HG02870 (cell line): ENCODE data around the gene CXCL11.
"Not testable (repeated sequence)": the region's sequence is repeated elsewhere in the genome, so short reads cannot be mapped to it uniquely, and the experiment has no call there.

Experiments used
- ATAC-seq: cut with Tn5 transposase; IDR thresholded peaks from one replicate; pipeline ENCODE4 v1.9.1; 2021; ENCODE audit warnings: mild to moderate bottlenecking, moderate library complexity; ENCODE audit not compliant: unreplicated experiment

Gene CXCL11

DNA sequence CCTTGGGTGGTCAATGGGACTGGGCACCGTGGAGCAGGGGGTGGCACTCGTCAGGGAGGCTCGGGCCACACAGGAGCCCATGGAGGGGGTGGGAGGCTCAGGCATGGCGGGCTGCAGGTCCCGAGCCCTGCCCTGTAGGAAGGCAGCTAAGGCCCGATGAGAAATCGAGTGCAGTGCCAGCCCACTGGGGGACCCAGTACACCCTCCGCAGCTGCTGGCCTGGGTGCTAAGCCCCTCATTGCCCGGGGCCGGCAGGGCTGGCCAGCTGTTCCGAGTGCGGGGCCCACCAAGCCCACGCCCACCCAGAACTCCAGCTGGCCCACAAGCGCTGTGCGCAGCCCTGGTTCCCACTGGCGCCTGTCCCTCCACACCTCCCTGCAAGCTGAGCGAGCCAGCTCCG, 7.4 kb upstream of the CXCL11 start:
- ATAC-seq, result not testable (repeated sequence)

DNA sequence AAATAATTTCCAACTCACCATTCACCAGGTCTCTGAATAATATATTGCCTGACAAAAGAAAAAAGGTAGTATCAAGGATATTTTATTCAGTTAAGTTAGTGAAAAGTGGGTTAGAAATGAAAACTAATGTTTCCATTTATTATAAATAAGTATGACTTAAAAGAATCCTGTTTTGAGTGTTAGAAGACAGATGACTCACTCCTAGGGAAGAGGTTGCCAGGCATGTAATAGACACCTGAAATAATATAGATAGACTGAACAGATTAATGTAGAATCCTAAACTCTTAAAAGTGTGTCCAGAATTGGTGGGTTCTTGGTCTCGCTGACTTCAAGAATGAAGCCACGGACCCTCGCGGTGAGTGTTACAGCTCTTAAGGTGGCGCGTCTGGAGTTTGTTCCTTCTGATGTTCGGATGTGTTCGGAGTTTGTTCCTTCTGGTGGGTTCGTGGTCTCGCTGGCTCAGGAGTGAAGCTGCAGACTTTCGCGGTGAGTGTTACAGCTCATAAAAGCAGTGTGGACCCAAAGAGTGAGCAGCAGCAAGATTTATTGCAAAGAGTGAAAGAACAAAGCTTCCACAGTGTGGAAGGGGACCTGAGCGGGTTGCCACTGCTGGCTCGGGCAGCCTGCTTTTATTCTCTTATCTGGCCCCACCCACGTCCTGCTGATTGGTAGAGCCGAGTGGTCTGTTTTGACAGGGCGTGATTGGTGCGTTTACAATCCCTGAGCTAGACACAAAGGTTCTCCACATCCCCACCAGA, 6.5 kb upstream of the CXCL11 start:
- not testable (repeated sequence) for ATAC-seq

DNA sequence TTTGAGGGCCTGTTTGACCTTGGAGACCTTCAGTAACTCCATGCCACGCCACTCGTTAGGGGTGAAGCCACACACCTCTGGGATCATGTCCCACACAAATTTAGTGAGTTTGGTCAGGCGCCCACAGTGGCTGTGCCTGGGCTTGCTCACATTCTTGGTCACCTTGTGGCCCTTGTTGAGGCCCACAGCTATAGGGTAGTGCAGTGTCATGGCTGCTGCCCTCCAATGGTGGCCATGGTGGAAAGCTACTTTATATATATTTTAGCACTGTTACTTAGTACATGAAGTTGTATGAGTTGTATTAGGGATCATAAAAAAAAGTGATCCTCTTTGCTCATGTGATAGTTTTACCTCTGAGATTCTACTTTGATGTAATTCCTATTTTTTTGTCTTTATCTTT, 985 bp upstream of the CXCL11 start:
- peak; percentile 65 for ATAC-seq

DNA sequence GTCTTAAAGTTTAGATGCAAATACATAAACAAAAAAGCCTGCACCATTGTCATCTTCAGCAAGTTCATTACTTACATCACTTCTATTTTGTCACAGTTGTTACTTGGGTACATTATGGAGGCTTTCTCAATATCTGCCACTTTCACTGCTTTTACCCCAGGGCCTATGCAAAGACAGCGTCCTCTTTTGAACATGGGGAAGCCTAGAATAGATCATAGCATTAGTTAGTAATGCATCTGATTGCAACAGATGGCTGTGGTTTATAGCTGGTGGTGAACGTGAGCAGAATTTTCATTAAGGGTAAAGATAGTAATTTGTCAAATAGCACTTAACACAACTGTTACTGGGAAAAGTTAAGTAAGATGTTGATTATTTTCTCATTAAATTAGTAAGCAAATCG, 729 bp downstream of the CXCL11 start:
- no peak for ATAC-seq

DNA sequence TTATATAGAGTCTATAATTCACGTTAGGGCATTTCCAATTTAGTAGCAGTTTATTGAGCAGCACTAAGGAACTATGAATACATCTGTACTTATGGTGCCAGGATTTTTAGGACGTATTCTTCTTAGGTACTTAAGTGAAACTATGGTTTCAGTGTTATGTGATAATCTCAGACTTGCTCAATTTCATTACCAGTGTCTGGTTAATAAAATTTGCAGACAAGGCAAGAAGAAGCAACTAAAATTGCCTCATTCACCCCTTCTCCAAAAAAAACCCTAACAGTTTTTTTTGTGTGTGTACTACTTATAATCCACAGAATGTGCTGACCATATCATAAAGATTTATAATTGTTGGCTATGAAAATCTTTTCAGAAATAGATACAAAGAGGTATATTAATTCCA, 6.6 kb downstream of the CXCL11 start:
- ATAC-seq, result no peak

DNA sequence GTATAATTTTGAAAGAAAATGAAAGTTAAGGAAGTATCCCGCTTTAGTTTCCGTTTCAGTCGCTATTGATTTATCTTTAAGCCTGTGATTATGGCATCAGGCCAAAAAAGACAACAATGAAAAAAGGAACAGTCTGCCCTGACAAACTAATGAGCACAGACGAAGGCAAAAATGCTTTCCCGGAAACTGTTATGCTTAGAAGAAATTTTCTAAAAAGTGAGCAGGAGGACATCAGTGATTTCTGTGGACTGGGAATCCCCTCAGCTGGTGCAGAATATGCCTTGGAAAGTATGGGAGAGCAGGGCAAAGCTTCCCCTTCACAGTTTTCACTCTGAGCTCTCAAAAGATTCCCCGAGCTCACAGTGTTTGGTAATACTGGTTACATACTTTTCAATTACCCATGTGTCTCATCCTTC, 7.5 kb downstream of the CXCL11 start:
- ATAC-seq, result no peak

DNA sequence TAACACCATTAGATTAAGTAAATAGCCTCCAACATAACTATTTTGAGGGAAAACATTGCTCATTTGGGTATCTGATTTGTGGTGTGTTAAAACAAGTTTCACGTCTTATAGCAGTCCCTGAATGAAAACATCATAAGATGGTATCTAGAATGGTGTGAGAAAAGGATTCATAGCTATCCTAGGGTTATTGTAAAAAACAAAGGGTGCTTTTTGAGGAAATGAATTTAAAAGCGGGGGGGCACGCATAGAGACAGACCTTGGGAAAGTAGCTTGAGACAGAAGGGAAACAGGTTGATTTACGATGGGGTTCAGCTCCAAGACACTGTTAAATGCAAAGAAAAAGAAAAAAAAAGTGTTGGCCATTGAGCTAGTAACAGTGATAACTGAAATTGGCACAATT, 11.8 kb downstream of the CXCL11 start:
- ATAC-seq, result no peak

DNA sequence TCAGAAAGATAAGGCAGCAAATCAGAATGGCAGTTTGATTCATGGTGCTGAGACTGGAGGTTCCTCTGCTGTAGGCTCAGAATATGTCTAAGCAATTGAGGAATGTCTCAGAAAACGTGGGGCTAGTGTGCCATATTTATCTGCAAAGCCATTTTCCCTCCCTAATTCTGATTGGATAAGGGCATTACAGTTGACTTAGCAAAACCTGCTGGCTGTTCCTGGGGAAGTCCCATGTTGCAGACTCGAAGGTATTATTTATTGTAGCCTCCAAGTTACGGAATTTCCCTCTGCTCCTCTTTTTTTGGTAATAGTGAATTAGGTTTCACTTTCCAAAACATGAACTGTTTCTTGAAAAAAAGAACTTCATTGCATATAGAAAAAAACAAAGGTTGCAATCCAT, 12.5 kb downstream of the CXCL11 start, which contains the start of gene CXCL10:
CXCL10 (minus strand) TSS at position 109 of the 400 bp plus-strand sequence; CDS start at position 43, 66 bp downstream.
- ATAC-seq, result no peak

DNA sequence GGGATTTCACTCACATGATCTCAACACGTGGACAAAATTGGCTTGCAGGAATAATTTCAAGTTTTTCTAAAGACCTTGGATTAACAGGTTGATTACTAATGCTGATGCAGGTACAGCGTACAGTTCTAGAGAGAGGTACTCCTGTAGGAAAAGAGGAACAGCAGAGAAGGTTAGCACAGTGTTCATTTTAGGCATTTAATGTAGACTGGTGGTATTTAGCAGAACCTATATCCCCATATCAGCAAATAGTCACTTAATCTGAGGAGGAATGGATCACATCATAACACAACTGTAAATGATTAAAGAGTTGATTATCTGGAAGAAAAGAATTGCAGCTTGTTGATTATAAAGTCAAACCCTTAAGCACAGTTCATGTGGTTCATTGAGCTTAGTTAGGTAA, 13.2 kb downstream of the CXCL11 start:
- no peak for ATAC-seq

DNA sequence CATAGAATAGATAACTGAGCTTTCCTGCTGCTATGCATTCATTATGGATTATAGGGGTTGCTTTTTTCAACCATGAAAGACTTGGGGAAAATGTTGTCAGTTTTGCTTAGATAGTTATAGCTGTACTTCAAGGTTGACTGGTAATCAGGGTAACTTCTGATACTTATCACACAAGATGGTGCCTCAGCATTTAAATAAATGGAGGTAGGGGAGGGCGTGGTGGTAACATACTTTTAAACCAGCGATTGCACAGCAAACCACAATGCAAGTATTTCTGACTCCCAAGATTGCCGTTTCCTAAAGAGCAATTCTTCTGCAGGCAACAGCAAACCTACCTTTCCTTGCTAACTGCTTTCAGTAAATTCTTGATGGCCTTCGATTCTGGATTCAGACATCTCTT, 13.8 kb downstream of the CXCL11 start:
- ATAC-seq, result no peak

DNA sequence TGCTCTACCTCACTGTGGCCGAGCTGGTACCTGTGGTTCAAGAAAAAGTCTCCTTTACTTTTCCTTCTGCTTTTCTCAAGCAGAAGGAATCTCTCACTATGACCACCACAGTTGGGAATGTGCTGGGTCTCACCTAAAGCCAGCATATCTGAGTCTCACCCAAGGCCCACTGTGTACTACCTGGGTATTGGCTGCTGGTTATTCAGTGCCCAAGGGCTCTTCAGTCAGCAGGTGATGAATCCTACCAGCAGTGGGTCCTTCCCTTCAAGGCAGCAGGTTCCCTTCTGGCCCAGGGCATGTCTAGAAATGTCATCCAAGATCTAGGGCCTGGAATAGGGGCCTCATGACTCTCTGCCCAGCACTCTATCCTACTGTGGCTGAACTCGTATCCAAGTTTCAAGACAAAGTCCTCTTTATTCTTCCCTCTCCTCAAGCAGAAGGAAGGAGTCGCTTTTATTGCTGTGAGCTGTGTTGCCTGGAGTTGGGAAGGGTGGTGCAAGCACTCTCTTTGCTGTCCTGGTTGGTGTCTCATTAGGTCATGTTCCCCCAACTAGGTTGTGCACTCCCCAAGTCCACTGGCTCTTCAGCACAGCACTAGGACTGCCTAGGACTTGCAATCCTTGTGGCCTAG, 18.7 kb downstream of the CXCL11 start:
- ATAC-seq, result no peak

DNA sequence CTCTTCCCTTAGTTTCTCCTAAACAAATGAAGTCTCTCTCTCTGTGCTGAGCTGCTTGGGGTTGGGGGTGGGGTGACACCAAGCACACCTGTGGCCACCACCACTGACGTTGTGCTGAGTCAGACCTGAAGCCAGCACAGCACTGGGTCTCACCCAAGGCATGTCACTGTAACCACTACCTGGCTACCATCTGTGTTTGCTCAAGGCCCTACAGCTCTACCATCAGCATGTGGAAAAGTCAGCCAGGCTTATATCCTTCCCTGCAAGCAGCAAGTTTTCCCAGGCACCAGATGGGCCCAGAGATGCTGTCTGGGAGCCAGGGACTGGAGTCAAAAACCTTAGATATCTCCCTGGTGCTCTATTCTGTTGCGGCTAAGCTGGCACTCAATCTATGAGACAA, 19.5 kb downstream of the CXCL11 start:
- peak; percentile 73 for ATAC-seq

DNA sequence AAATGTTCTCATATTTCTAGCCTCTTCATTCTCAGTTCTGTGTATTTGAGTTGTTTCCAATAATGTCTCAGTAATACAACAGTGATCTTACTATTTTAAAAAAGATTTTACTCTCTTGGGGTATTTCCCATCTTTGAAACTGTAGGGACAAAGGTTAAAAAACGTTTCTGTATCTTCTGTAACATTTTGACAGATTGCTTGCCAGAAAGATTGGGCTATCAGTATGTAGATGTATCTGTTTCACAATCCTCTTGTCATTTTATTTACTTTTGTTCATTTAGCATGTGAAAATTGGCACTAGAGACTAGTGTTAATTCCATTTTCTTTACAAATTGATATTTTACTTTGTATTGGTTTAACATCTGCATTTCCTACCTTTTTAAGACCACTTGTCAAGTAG, 22.3 kb downstream of the CXCL11 start:
- no peak for ATAC-seq

DNA sequence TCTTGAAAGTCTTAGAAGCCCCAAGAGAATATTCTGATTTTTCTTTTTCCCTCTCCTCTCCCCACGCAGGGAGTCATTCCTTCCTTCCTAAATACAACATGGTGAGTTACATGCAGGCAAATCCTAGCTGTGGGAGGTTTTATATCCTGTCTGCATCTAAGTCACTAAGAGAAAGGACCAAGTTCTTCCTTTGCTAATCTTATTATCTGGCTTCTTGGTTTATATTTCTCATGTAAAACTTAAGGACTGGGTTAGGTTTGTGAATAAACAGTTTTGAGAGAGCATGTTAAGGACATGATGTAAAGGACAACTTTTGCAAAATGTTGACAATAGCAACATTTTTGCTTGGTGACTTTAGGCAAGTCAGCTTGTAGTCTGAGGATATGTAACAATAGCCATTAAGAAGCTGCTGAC, 23.5 kb downstream of the CXCL11 start:
- no peak for ATAC-seq

DNA sequence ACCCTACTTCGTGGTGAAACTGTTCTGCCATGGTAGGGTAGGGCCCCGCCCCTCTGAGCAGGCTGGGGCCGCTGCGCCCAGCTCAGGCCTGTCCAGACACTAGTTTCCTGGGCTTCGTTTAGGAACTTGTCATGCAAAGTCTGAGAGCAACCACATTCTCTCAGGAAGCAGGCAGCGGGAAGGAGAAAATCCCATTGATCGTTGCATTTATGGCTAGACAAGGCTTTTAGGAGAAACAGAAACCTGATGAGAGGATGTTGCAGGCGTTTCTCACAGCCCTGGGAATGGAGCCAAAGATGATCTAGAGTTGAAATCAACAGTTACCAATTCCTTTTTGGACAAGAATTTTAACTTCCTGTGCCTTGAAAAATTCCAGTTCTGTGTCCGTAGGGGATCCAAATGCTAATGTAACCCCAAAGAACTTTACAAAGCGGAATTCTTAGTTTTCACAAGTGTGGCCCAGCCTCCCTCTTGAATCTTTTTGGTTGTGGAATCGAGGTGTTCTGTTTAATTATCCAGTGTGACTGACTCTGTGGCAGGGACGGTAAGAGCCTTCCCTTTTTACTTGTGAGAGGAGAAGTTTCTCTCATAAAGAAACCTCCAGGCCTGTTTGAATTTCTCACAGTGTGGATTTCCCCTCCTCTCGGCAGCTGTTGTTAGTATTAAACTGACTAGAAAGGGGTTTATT, 24.0 kb downstream of the CXCL11 start:
- peak; percentile 81 for ATAC-seq

DNA sequence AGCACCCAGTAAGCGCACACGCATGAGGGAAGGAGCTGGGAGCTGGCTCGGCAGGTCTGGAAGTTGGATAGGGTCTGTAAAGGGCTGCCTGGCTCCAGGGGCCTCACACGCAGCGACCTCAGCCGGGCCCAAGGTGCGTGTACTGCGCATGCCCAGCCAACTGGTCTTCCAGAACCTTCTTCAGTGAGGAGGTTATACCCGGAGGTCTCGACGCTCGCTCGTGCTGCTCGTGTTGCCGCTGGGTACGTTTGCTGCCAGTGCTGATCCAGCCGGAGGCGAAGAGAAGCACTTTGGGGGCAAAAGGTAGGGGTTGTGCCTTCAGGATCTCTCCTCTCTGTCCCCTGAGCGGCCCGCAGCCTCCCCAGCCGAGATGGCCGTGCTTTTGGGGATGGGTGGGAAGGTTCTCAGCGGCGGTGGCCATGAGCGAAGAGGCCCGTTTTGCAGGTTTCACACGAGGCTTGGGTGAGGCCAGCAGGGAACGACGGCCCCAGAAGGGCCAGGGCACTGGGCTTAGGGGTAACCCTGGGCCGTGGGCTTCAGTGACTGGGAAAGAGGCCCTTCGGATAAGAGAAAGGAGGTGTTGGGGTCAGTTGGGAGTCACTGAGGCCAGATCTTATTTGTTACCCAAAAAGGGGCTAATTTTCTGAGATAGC, 24.7 kb downstream of the CXCL11 start:
- ATAC-seq, result no peak

DNA sequence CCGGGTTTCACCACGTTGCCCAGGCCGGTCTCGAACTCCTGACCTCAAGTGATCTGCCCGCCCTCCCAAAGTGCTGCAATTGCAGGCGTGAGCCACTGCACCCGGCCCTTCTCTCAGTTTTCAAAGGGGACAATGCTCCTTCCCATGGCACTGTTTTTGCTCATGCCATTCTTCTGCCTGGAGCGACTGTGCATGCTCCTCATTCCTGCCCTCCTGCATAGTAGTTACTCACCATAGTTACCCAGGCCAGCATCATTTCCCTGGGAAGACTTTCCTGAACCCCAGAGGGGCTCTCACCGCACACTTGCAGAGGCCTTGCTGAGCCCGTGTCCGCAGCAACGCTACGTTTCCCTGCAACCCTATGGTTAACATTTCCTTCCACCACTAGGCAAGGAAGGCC, 25.3 kb downstream of the CXCL11 start:
- no peak for ATAC-seq

DNA sequence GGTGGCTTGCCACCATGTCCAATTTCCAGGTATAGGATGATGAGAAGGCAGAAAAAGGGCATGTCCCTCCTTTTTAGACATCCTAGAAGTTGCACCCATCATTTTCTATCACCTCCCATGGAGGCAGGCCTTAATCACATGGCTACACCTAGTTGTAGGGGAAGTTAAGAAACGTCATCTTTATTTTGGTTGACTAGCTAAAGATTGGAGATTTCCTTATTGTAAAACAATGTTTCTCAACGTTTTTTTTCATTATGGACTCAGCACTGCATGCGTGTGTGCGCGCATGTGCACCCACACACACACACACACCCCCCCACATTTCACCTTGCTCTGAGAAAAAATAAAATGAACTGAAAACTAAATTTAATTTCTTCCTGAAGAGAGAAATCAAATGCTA, 26.6 kb downstream of the CXCL11 start:
- ATAC-seq, result no peak

DNA sequence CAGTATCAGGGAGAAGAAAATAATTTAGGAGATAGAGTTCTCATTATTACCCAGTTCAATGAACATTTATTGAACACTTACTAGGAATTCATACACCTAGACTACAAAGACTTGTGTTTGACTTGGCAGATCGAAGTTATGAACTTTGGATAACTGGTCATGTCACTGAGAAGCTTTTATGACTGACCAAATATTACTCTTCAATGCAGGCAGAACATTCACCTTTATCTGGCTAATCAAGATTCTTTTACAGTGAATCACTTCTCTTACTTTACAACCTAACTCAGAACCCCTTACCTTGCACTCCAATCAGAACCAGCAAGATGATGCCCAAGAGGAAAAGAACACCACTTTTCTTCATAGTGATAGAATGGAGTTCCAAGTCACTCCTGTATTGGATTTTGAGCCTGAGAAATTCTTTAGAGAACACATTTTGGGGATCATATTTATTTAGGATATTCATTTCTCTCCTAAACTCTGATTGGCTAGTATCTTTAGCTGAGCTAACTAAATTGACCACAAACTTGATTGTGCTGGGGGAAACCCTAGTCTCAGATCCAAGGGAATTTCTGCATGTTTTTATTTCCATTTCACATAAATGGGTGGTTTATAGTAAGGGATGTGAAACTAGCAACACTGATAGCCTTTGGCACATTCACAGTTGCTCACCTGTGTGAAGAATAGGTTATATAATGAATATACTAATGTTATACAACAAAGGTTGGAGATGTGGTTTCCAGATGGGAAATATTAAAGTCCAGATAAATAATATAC, 28.6 kb downstream of the CXCL11 start, which contains the start of gene CXCL9:
CXCL9 (minus strand) TSS at position 421 of the 774 bp plus-strand sequence; CDS start at position 361, 60 bp downstream.
- ATAC-seq, result no peak

DNA sequence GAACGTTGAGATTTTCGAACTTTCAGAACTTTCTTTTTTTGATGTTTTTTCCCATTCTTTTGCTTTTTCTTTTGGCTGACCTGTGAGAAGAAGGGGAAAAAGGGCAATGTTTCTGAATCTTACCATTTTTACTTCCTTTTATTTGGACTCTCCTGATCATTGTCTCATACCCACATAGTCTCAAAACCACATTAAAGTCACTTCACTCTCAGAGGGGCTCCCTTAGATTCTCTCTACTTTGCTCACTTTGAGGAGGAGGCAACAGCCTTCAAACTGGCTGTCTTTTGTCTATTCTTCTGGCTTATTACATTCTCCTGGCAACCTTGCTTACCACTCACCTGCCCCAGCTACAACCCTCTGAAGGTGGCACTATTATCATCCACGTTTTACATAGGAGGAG, 32.2 kb downstream of the CXCL11 start:
- no peak for ATAC-seq

DNA sequence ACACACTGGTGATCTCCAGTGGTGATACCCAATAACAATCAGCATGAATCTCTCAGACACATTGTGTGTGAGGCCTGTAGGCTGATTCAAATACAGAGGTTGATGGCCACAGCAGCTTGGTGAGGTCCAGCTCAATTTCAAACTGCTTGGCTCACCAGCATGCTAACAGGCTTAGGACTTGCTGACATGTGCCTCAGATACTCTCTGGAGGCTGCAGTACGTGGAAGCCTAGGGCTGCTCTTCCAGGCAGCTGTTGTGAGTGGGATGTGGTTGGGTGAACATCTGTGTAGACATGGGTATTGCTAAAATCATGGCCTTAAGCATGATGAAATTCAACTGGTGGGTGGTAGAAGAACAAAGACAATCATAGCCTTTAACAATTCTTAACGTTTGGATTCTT, 32.8 kb downstream of the CXCL11 start:
- ATAC-seq, result no peak
